GM21528 (cell line): ENCODE data around the gene ZNF763.
"Not testable (repeated sequence)": the region's sequence is repeated elsewhere in the genome, so short reads cannot be mapped to it uniquely, and the experiment has no call there.

Experiments used
- ATAC-seq: cut with Tn5 transposase; IDR thresholded peaks from one replicate; pipeline ENCODE4 v1.9.1; 2021; ENCODE audit warnings: mild to moderate bottlenecking, moderate library complexity; ENCODE audit not compliant: unreplicated experiment, low FRiP score

ZNF763 gene

GRCh38 chr19:11964858-11965645 lies at the start of gene ZNF763:
TSS of gene ZNF763 (plus strand) at chr19:11965040. CDS start at chr19:11965209, 169 bp downstream.
- ATAC-seq: peak; percentile 72

- no peak for ATAC-seq
Observed at GRCh38 chr19:11921852-11922495, 42.9 kb upstream of the ZNF763 start.

GRCh38 chr19:11924886-11925650 lies 39.8 kb upstream of the ZNF763 start, which contains the start of gene ZNF700:
TSS of gene ZNF700 (plus strand) at chr19:11925107. CDS start at chr19:11925211, 104 bp downstream.
- peak; percentile 89 for ATAC-seq

GRCh38 chr19:11925651-11926187 lies 39.1 kb upstream of the ZNF763 start:
- not testable (repeated sequence) for ATAC-seq

GRCh38 chr19:11927227-11927626 lies 37.6 kb upstream of the ZNF763 start:
- no peak for ATAC-seq

GRCh38 chr19:11931051-11931450 lies 33.8 kb upstream of the ZNF763 start:
- no peak for ATAC-seq

GRCh38 chr19:11931513-11931912 lies 33.3 kb upstream of the ZNF763 start:
- ATAC-seq: no peak

- not testable (repeated sequence) for ATAC-seq
Observed at GRCh38 chr19:11935829-11936228, 29.0 kb upstream of the ZNF763 start.

GRCh38 chr19:11938383-11938782 lies 26.5 kb upstream of the ZNF763 start:
- ATAC-seq: not testable (repeated sequence)

GRCh38 chr19:11941361-11941887 lies 23.4 kb upstream of the ZNF763 start:
- not testable (repeated sequence) for ATAC-seq

GRCh38 chr19:11942008-11942842 lies 22.6 kb upstream of the ZNF763 start:
- no peak for ATAC-seq

- ATAC-seq: no peak
Observed at GRCh38 chr19:11942843-11943108, 22.1 kb upstream of the ZNF763 start.

GRCh38 chr19:11944656-11945055 lies 20.2 kb upstream of the ZNF763 start:
- no peak for ATAC-seq

- no peak for ATAC-seq
Observed at GRCh38 chr19:11948646-11949045, 16.2 kb upstream of the ZNF763 start.

- no peak for ATAC-seq
Observed at GRCh38 chr19:11949201-11949600, 15.6 kb upstream of the ZNF763 start.

- not testable (repeated sequence) for ATAC-seq
Observed at GRCh38 chr19:11949614-11950080, 15.2 kb upstream of the ZNF763 start.

GRCh38 chr19:11950312-11950711 lies 14.5 kb upstream of the ZNF763 start:
- no peak for ATAC-seq

- peak; percentile 34 for ATAC-seq
Observed at GRCh38 chr19:11963566-11964355, 1.1 kb upstream of the ZNF763 start.

- peak; percentile 31 for ATAC-seq
Observed at GRCh38 chr19:11964496-11964857, 363 bp upstream of the ZNF763 start.
